Tibial nerve (tissue), 3 donors: ENCODE data around the gene PRSS53.

ENCODE experiments used
- CTCF ChIP-seq, 5 experiments: fragments of 200-600 bp in 3 of 5; fragments of 450-650 bp in 2 of 5; sonication (generic) in 3 of 5; IDR thresholded peaks; one replicate each; pipeline ENCODE4 v1.5.1; 2016 to 2019; ENCODE audit warnings: antibody characterized with exemption in 5 of 5, mild to moderate bottlenecking in 3 of 5, moderate library complexity in 2 of 5
- POLR2A ChIP-seq, 2 donors: fragments of 450-650 bp; IDR thresholded peaks; one replicate each; pipeline ENCODE4 v1.6.1; 2017; ENCODE audit warnings: antibody characterized with exemption in 2 of 2, mild to moderate bottlenecking in 2 of 2, moderate library complexity in 2 of 2

GRCh38 chr16:31080756-31081419 is 7.9 kb downstream of the PRSS53 start:
- no peak for TF ChIP-seq CTCF (IDR thresholded peaks at IDR 0.05)
- TF ChIP-seq POLR2A (IDR thresholded peaks at IDR 0.05) = no peak
